Esophagus squamous epithelium (tissue), 4 donors: ENCODE results near the gene GHDC.
A peak's percentile ranks its signal among the peaks of the same experiment; 100 is the strongest.

Experiments used
- CTCF ChIP-seq, 6 experiments: fragments of 450-650 bp in 4 of 6; fragments of 200-600 bp in 2 of 6; sonication (generic) in 2 of 6; IDR thresholded peaks; one replicate each; pipeline ENCODE4 v1.5.1; 2016 to 2019; ENCODE audit warnings: antibody characterized with exemption in 6 of 6, mild to moderate bottlenecking in 4 of 6, moderate library complexity in 4 of 6
- POLR2A ChIP-seq, 4 donors: fragments of 450-650 bp; IDR thresholded peaks; one replicate each; pipeline ENCODE4 v1.6.1; 2017; ENCODE audit warnings: antibody characterized with exemption in 4 of 4, mild to moderate bottlenecking in 4 of 4, moderate library complexity in 3 of 4

GRCh38 chr17:42221886-42222745 is 27.8 kb upstream of the GHDC start:
- TF ChIP-seq CTCF (IDR thresholded peaks at IDR 0.05), result peak in 4 of 6 experiments; percentile 30 to 60 (median 43)
- TF ChIP-seq POLR2A (IDR thresholded peaks at IDR 0.05), result no peak
